Peyer's patch (tissue), 4 donors: ENCODE measurements around the gene NDEL1. TPM values are rescaled to one million over a fixed set of nuclear protein-coding genes. Genes with fewer than 3 reads are reported as not detected.

Experiments used
- DNase-seq, 3 donors: peaks; one replicate each; pipeline ENCODE4 v3.0.0-alpha.2; 2017 to 2019
- H3K27ac ChIP-seq, 4 donors: fragments of 200-600 bp; sonication (generic); one replicate each; pipeline ENCODE4 v1.5.1; 2016 to 2019
- H3K27me3 ChIP-seq, 2 donors: fragments of 200-600 bp; sonication (generic); one replicate each; pipeline ENCODE4 v1.5.1; 2019
- H3K36me3 ChIP-seq, 3 donors: fragments of 200-600 bp; sonication (generic); one replicate each; pipeline ENCODE4 v1.5.1; 2016 to 2019
- H3K4me1 ChIP-seq, 4 donors: fragments of 200-600 bp; sonication (generic); one replicate each; pipeline ENCODE4 v1.5.1; 2016 to 2019
- H3K4me3 ChIP-seq, 4 donors: fragments of 200-600 bp; sonication (generic); 1 replicate in 3 of 4; 2 replicates in 1 of 4; pipeline ENCODE4 v1.5.1; 2016 to 2019; ENCODE audit warnings: mild to moderate bottlenecking in 1 of 4
- H3K9me3 ChIP-seq, 4 donors: fragments of 200-600 bp; sonication (generic); one replicate each; pipeline ENCODE4 v1.5.1; 2016 to 2019; ENCODE audit warnings: mild to moderate bottlenecking in 1 of 4
- CTCF ChIP-seq, 6 experiments: fragments of 450-650 bp in 4 of 6; fragments of 200-600 bp in 2 of 6; sonication (generic) in 1 of 6; IDR thresholded peaks; one replicate each; pipeline ENCODE4 v1.5.1; 2017 to 2019; ENCODE audit warnings: antibody characterized with exemption in 6 of 6, mild to moderate bottlenecking in 3 of 6, moderate library complexity in 1 of 6
- POLR2A ChIP-seq, 2 donors: fragments of 450-650 bp; IDR thresholded peaks; one replicate each; pipeline ENCODE4 v1.5.1; 2017; ENCODE audit warnings: antibody characterized with exemption in 2 of 2, mild to moderate bottlenecking in 2 of 2, moderate library complexity in 2 of 2
- small RNA-seq, 2 donors: library from RNA; depleted of rRNA; stranded (forward); fragments of <200 nt; gene quantifications; one replicate each; pipeline ENCODE3, GENCODE V24; 2016
- total RNA-seq, 4 donors: library from RNA; depleted of rRNA; stranded (reverse); fragments of >200 nt; gene quantifications; one replicate each; pipeline ENCODE4 v1.1.0, GENCODE V29; 2016

NDEL1 gene
- total RNA-seq, 4 donors from 2014 or later, result 70.4 to 125 (median 99.9) TPM

- no peak overlapping the region for H3K27ac ChIP-seq
- H3K27me3 ChIP-seq, result no peaks in the 10 kb centered on the region
- no peaks in the 10 kb centered on the region for H3K9me3 ChIP-seq
- TF ChIP-seq POLR2A (IDR thresholded peaks at IDR 0.05) (no peak), CTCF (IDR thresholded peaks at IDR 0.05) (no peak)
- no peaks in the 10 kb centered on the region for H3K4me1 ChIP-seq
- no peak for DNase-seq
- H3K36me3 ChIP-seq, result no peaks in the 10 kb centered on the region
- H3K4me3 ChIP-seq, result no peak overlapping the region
These were observed 67.7 kb downstream of the NDEL1 start for GRCh38 chr17:8503368-8503767.

GRCh38 chr17:8503807-8504206 is 68.1 kb downstream of the NDEL1 start:
- no peak for DNase-seq
- H3K9me3 ChIP-seq, result no peaks in the 10 kb centered on the region
- no peaks in the 10 kb centered on the region for H3K36me3 ChIP-seq
- H3K27me3 ChIP-seq, result no peaks in the 10 kb centered on the region
- H3K4me1 ChIP-seq, result no peaks in the 10 kb centered on the region
- no peak overlapping the region for H3K27ac ChIP-seq
- no peak overlapping the region for H3K4me3 ChIP-seq
- TF ChIP-seq CTCF (IDR thresholded peaks at IDR 0.05) (no peak), POLR2A (IDR thresholded peaks at IDR 0.05) (no peak)

DNA sequence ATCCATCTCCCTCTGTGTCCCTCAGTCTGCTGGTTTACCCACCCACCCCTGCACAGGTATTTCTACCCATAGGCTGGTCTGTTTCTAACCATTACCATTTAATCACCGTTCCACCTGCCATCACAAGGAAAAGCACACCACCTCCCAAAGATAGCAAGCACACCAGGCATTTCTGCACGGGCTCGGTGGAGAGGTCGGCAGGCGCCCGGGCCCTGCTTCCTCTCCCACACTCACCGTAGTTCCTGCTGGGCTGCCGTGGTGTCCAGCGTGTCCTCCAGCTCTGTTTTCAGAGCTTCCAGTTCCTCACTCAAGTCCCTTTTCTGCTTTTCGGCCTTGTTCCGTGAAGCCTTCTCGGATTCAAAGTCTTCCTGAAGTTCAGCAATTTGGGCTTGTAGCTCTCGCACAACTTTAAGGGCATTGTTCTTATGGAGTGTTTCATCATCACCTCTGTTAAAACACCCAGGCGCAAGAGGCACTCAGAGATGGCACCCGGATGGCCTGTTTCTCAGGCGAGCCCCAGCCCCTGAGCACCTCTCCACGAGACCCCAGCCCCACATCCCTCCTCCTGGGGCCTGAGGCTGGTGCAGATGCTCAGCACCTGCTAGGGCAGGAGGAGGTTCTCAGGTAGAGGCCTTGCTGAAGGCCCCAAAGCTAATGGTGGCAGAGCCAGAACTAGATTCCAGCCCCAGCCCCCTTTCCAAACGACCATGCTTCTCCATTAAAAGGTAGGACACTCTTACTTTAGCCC is 69.0 kb downstream of the NDEL1 start:
- DNase-seq, result no peak
- Histone ChIP-seq H3K4me1 (no peaks in the 10 kb centered on the region), H3K27me3 (no peaks in the 10 kb centered on the region), H3K36me3 (no peaks in the 10 kb centered on the region), H3K9me3 (no peaks in the 10 kb centered on the region), H3K4me3 (no peak overlapping the region), H3K27ac (no peak overlapping the region)
- TF ChIP-seq POLR2A (IDR thresholded peaks at IDR 0.05), result no peak
- TF ChIP-seq CTCF (IDR thresholded peaks at IDR 0.05), result no peak

- no peaks in the 10 kb centered on the region for H3K36me3 ChIP-seq
These were observed 70.5 kb downstream of the NDEL1 start for GRCh38 chr17:8506145-8506544.

GRCh38 chr17:8514801-8515200 is 79.1 kb downstream of the NDEL1 start:
- no peak for TF ChIP-seq CTCF (IDR thresholded peaks at IDR 0.05)
- H3K36me3 ChIP-seq, result no peaks in the 10 kb centered on the region
- H3K4me1 ChIP-seq, result no peaks in the 10 kb centered on the region
- no peaks in the 10 kb centered on the region for H3K9me3 ChIP-seq
- H3K27ac ChIP-seq, result no peak overlapping the region
- no peak overlapping the region for H3K4me3 ChIP-seq
- H3K27me3 ChIP-seq, result no peaks in the 10 kb centered on the region
- no peak for DNase-seq

More at GRCh38 chr17:8506145-8506544, 70.5 kb downstream of the NDEL1 start:
- no peak for DNase-seq
- H3K27ac ChIP-seq, result no peak overlapping the region
- H3K4me1 ChIP-seq, result no peaks in the 10 kb centered on the region
- no peaks in the 10 kb centered on the region for H3K27me3 ChIP-seq
- H3K9me3 ChIP-seq, result no peaks in the 10 kb centered on the region
- TF ChIP-seq POLR2A (IDR thresholded peaks at IDR 0.05) (no peak), CTCF (IDR thresholded peaks at IDR 0.05) (no peak)
- no peak overlapping the region for H3K4me3 ChIP-seq

Small RNA genes lying within 50 kb of the gene (small RNA-seq; reads per million reads assigned to genes)
- gene RNU7-43P, result 0 reads per million in 2 donors

Other genes with a start within 250 kb of the NDEL1 start
- gene BORCS6, start 245.7 kb upstream of the NDEL1 start, total RNA-seq, result 10 to 100 TPM; 12.6 to 22.6 (median 17.9) TPM
- gene AURKB, start 225.3 kb upstream of the NDEL1 start, total RNA-seq, result 100 to 1,000 TPM in 1 of 4 donors, 10 to 100 TPM in 3; 10.5 to 111 (median 19.1) TPM
- 10 to 100 TPM; 35.0 to 99.9 (median 84.9) TPM for gene CTC1, start 187.8 kb upstream of the NDEL1 start, total RNA-seq
- 10 to 100 TPM in 3 of 4 donors, 1 to 10 TPM in 1; 7.4 to 63.5 (median 14.0) TPM for gene PFAS, start 186.6 kb upstream of the NDEL1 start, total RNA-seq
- gene RANGRF, start 147.2 kb upstream of the NDEL1 start, total RNA-seq, result 10 to 100 TPM in 3 of 4 donors, 1 to 10 TPM in 1; 6.8 to 27.2 (median 16.1) TPM
- gene SLC25A35, start 140.5 kb upstream of the NDEL1 start, total RNA-seq, result 1 to 10 TPM in 3 of 4 donors, not detected in 1; 3.9 to 7.9 (median 7.5) TPM
- gene ARHGEF15, start 125.6 kb upstream of the NDEL1 start, total RNA-seq, result 10 to 100 TPM in 3 of 4 donors, 1 to 10 TPM in 1; 1.6 to 33.0 (median 19.3) TPM
- not detected for gene ODF4, start 96.0 kb upstream of the NDEL1 start, total RNA-seq
- 1,000 to 10,000 TPM in 2 of 4 donors, 100 to 1,000 TPM in 2; 851 to 2,184 (median 1,124) TPM for gene RPL26, start 52.7 kb upstream of the NDEL1 start, total RNA-seq
- not detected for gene RNF222, start 38.1 kb upstream of the NDEL1 start, total RNA-seq
- 10 to 100 TPM in 1 of 4 donors, 1 to 10 TPM in 3; 1.2 to 10.7 (median 3.6) TPM for gene MYH10, start 194.8 kb downstream of the NDEL1 start, total RNA-seq